ENCODE results near the gene ALOX15. TPM values are rescaled to one million over a fixed set of nuclear protein-coding genes. Genes with fewer than 3 reads are reported as not detected.
"Not testable (repeated sequence)": the region's sequence is repeated elsewhere in the genome, so short reads cannot be mapped to it uniquely, and the experiment has no call there.

Gene ALOX15
- 4.5 TPM for total RNA-seq
- long read RNA-seq = 0 reads

- ATAC-seq (no peak), DNase-seq (no peak)
- intact Hi-C loops (cut with micrococcal nuclease) = no loop called here
These were observed at the start of gene ALOX15 for GRCh38 chr17:4641297-4642195. Gene ALOX15, minus strand, starts transcription at chr17:4641678. Its CDS starts 27 bp downstream, at chr17:4641651.

- ATAC-seq = no peak
These were observed 49.3 kb upstream of the ALOX15 start for GRCh38 chr17:4690745-4691144.

GRCh38 chr17:4689872-4690271 lies 48.4 kb upstream of the ALOX15 start:
- intact Hi-C loops (cut with micrococcal nuclease); DNase-seq: not testable (repeated sequence)

More at GRCh38 chr17:4690745-4691144, 49.3 kb upstream of the ALOX15 start:
- intact Hi-C loops (cut with micrococcal nuclease) = no loop called here
- no peak for DNase-seq

GRCh38 chr17:4683739-4684138 lies 42.3 kb upstream of the ALOX15 start:
- intact Hi-C loops (cut with micrococcal nuclease); DNase-seq: not testable (repeated sequence)
- ATAC-seq = peak; percentile 91

More at GRCh38 chr17:4689872-4690271, 48.4 kb upstream of the ALOX15 start:
- ATAC-seq = not testable (repeated sequence)

GRCh38 chr17:4679658-4680057 lies 38.2 kb upstream of the ALOX15 start:
- ATAC-seq (no peak), DNase-seq (no peak)
- intact Hi-C loops (cut with micrococcal nuclease) = no loop called here

- ATAC-seq = no peak
- intact Hi-C loops (cut with micrococcal nuclease) = no loop called here
These were observed 37.1 kb upstream of the ALOX15 start for GRCh38 chr17:4678448-4679026.

GRCh38 chr17:4676791-4677190 lies 35.3 kb upstream of the ALOX15 start:
- peak; percentile 44 for ATAC-seq
- intact Hi-C loops (cut with micrococcal nuclease) = no loop called here

More at GRCh38 chr17:4678448-4679026, 37.1 kb upstream of the ALOX15 start:
- no peak for DNase-seq

GRCh38 chr17:4675791-4676190 lies 34.3 kb upstream of the ALOX15 start:
- DNase-seq (no peak), ATAC-seq (no peak)
- intact Hi-C loops (cut with micrococcal nuclease) = no loop called here

More at GRCh38 chr17:4676791-4677190, 35.3 kb upstream of the ALOX15 start:
- DNase-seq = peak; percentile 52

GRCh38 chr17:4674685-4674998 lies 33.2 kb upstream of the ALOX15 start:
- intact Hi-C loops (cut with micrococcal nuclease) = no loop called here
- ATAC-seq (no peak), DNase-seq (no peak)

- DNase-seq (no peak), ATAC-seq (no peak)
- intact Hi-C loops (cut with micrococcal nuclease) = no loop called here
These were observed 32.7 kb upstream of the ALOX15 start for GRCh38 chr17:4673986-4674684.

- no peak for ATAC-seq
- intact Hi-C loops (cut with micrococcal nuclease) = no loop called here
- no peak for DNase-seq
These were observed 31.7 kb upstream of the ALOX15 start for GRCh38 chr17:4673169-4673568.

GRCh38 chr17:4672751-4673150 lies 31.3 kb upstream of the ALOX15 start:
- no peak for ATAC-seq

GRCh38 chr17:4672055-4672630 lies 30.7 kb upstream of the ALOX15 start:
- DNase-seq (no peak), ATAC-seq (no peak)
- intact Hi-C loops (cut with micrococcal nuclease) = no loop called here

More at GRCh38 chr17:4672751-4673150, 31.3 kb upstream of the ALOX15 start:
- intact Hi-C loops (cut with micrococcal nuclease) = no loop called here
- DNase-seq = no peak

GRCh38 chr17:4667166-4667565 lies 25.7 kb upstream of the ALOX15 start:
- DNase-seq = no peak
- ATAC-seq = no peak
- intact Hi-C loops (cut with micrococcal nuclease) = no loop called here

GRCh38 chr17:4666296-4666695 lies 24.8 kb upstream of the ALOX15 start:
- DNase-seq (no peak), ATAC-seq (no peak)
- intact Hi-C loops (cut with micrococcal nuclease) = no loop called here

GRCh38 chr17:4665027-4665426 lies 23.5 kb upstream of the ALOX15 start:
- intact Hi-C loops (cut with micrococcal nuclease) = no loop called here
- DNase-seq (no peak), ATAC-seq (no peak)

- intact Hi-C loops (cut with micrococcal nuclease) = no loop called here
- DNase-seq = no peak
- no peak for ATAC-seq
These were observed 22.8 kb upstream of the ALOX15 start for GRCh38 chr17:4664230-4664629.

- ATAC-seq = no peak
- no peak for DNase-seq
- intact Hi-C loops (cut with micrococcal nuclease) = no loop called here
These were observed 22.2 kb upstream of the ALOX15 start for GRCh38 chr17:4663711-4664110.

- DNase-seq (no peak), ATAC-seq (no peak)
- intact Hi-C loops (cut with micrococcal nuclease) = no loop called here
These were observed 17.2 kb upstream of the ALOX15 start for GRCh38 chr17:4658478-4659305.

All from left ventricle myocardium superior (tissue), 1 donor.